Measurements from ENCODE around the gene KRTAP4-5. TPM values are rescaled to one million over a fixed set of nuclear protein-coding genes. Genes with fewer than 3 reads are reported as not detected.
"Not testable (repeated sequence)": the region's sequence is repeated elsewhere in the genome, so short reads cannot be mapped to it uniquely, and the experiment has no call there.

KRTAP4-5 gene
- total and polyA plus RNA-seq, 9 donors = not detected

DNA sequence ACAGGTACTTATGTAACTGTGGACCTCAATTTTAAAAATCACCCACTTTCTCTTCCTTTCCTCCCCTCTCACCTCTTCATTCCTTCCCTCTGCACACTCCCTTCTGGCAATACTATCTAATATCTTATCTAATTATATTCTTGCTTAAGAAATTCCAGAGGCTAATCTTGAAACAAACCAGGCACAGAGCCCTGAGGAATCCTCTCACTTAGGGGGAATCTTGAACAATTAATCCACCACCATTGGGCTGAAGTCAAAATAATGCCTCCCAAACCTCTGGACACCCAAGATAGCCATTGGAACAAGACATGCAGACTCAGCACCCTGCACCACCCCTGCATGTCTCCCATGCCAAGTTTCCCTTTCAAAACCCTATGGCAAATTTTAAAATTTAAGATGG, 8.3 kb downstream of the KRTAP4-5 start:
- Histone ChIP-seq H3K36me3 (no peaks in the 10 kb centered on the region), H3K4me3 (no peak overlapping the region), H3K27me3 (no peaks in the 10 kb centered on the region), H3K4me1 (ENCODE audit: insufficient read depth) (no peaks in the 10 kb centered on the region), H3K9me3 (no peaks in the 10 kb centered on the region), H3K27ac (no peak overlapping the region)
- DNase-seq = no peak
- intact Hi-C loops (cut with DNase I) = no loop called here
- TF ChIP-seq, protein P1, sequence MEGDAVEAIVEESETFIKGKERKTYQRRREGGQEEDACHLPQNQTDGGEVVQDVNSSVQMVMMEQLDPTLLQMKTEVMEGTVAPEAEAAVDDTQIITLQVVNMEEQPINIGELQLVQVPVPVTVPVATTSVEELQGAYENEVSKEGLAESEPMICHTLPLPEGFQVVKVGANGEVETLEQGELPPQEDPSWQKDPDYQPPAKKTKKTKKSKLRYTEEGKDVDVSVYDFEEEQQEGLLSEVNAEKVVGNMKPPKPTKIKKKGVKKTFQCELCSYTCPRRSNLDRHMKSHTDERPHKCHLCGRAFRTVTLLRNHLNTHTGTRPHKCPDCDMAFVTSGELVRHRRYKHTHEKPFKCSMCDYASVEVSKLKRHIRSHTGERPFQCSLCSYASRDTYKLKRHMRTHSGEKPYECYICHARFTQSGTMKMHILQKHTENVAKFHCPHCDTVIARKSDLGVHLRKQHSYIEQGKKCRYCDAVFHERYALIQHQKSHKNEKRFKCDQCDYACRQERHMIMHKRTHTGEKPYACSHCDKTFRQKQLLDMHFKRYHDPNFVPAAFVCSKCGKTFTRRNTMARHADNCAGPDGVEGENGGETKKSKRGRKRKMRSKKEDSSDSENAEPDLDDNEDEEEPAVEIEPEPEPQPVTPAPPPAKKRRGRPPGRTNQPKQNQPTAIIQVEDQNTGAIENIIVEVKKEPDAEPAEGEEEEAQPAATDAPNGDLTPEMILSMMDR (IDR thresholded peaks at IDR 0.05) = no peak
- TF ChIP-seq POLR2A (IDR thresholded peaks at IDR 0.05) (no peak), EP300 (IDR thresholded peaks at IDR 0.05) (no peak)

GRCh38 chr17:41140360-41141131, 9.1 kb downstream of the KRTAP4-5 start, which contains the start of gene KRTAP4-6:
Gene KRTAP4-6 (minus strand): TSS chr17:41140544. CDS start chr17:41140487, 57 bp downstream.
- Histone ChIP-seq H3K9me3 (no peaks in the 10 kb centered on the region), H3K36me3 (no peaks in the 10 kb centered on the region), H3K4me1 (ENCODE audit: insufficient read depth) (no peaks in the 10 kb centered on the region), H3K27me3 (no peaks in the 10 kb centered on the region), H3K4me3 (no peak within 1 kb of the TSS), H3K27ac (no peak within 1 kb of the TSS)
- TF ChIP-seq POLR2A (IDR thresholded peaks at IDR 0.05) = no peak
- TF ChIP-seq, protein P1 (IDR thresholded peaks at IDR 0.05) = no peak
- no peak for TF ChIP-seq EP300 (IDR thresholded peaks at IDR 0.05)
- 81 to 88% (median 86%) methylated on average over 6 of the region's 6 CpGs for WGBS, 3 donors
- intact Hi-C loops (cut with DNase I) = no loop called here
- no peak for DNase-seq

DNA sequence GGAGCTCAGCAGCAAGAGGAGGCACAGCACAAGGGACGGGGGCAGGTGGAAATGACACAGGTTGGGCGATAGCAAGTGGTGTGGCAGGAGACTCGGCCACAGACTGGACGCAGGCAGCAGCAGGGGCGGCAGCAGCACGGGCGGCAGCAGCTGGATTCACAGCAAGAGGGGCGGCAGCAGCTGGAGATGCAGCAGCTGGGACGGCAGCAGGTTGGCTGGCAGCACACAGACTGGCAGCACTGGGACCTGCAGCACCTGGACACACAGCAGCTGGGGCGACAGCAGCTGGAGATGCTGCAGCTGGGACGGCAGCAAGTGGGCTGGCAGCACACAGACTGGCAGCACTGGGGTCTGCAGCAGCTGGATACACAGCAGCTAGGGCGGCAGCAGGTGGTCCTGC, 9.8 kb downstream of the KRTAP4-5 start:
- H3K27ac ChIP-seq; H3K4me1 ChIP-seq (ENCODE audit: insufficient read depth); H3K27me3 ChIP-seq; H3K9me3 ChIP-seq; intact Hi-C loops (cut with DNase I); H3K4me3 ChIP-seq; DNase-seq; H3K36me3 ChIP-seq: not testable (repeated sequence)
- WGBS, 3 donors = 85 to 91% (median 89%) methylated on average over 12 of the region's 12 CpGs

DNA sequence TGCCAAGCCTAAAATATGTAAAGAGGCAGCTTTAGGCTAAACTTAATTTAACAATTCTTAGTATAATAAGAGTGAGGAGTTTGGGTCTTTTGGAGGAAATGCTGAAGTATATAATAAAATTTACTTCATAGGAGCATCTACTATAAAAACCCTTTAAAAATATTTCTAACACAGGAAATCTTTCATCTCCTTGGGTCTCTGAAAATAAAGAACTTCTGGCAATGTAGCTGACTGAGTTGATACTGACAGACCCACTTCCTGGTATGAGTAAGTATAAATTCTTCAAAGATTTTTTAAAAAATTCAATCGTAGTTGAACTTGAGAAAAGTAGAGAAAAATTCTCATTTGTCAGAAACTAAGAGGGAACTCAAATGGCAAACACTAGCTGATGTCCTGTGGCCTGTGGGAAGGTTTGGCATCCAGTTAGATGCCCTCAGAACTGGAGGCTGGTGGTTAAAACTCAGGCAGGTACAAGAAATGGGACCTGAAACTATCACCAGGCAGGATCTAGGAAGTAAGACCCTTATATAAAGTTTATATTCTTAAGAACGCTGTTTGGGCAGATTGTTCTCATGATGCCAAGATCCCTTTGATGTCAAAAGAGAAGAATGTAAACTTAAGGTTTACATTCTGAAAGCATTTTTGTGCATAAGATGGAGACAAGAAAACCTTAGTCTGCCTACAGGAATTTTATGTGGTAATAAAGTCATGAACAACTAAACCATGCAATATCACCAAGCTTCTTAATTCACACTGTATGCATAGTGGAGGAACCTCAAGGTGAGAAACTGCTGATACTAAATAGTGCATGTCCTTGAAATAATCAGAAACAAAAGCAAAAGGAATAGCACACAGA, 15.5 kb downstream of the KRTAP4-5 start:
- WGBS, 3 donors = 40 to 63% (median 46%) methylated on average over 2 of the region's 2 CpGs
- intact Hi-C loops (cut with DNase I) = no loop called here
- TF ChIP-seq EP300 (IDR thresholded peaks at IDR 0.05) (no peak), POLR2A (IDR thresholded peaks at IDR 0.05) (no peak)
- TF ChIP-seq, protein P1 (IDR thresholded peaks at IDR 0.05) = no peak
- H3K4me3 ChIP-seq = no peak overlapping the region
- no peaks in the 10 kb centered on the region for H3K4me1 ChIP-seq (ENCODE audit: insufficient read depth)
- DNase-seq = no peak
- H3K27me3 ChIP-seq = no peaks in the 10 kb centered on the region
- H3K27ac ChIP-seq = no peak overlapping the region
- no peaks in the 10 kb centered on the region for H3K36me3 ChIP-seq
- no peaks in the 10 kb centered on the region for H3K9me3 ChIP-seq

- intact Hi-C loops (cut with DNase I) = no loop called here
- no peak overlapping the region for H3K27ac ChIP-seq
These were observed 17.6 kb downstream of the KRTAP4-5 start for GRCh38 chr17:41131979-41132378.

More at GRCh38 chr17:41131979-41132378, 17.6 kb downstream of the KRTAP4-5 start:
- Histone ChIP-seq H3K36me3 (no peaks in the 10 kb centered on the region), H3K4me3 (no peak overlapping the region), H3K9me3 (no peaks in the 10 kb centered on the region), H3K27me3 (no peaks in the 10 kb centered on the region), H3K4me1 (ENCODE audit: insufficient read depth) (no peaks in the 10 kb centered on the region)
- WGBS, 3 donors = 86 to 93% (median 89%) methylated on average over 3 of the region's 3 CpGs
- TF ChIP-seq, protein P1 (IDR thresholded peaks at IDR 0.05) = no peak
- TF ChIP-seq EP300 (IDR thresholded peaks at IDR 0.05) (no peak), POLR2A (IDR thresholded peaks at IDR 0.05) (no peak)
- DNase-seq = no peak
